ENCODE measurements around the gene HEPACAM2.

The HEPACAM2 gene

DNA sequence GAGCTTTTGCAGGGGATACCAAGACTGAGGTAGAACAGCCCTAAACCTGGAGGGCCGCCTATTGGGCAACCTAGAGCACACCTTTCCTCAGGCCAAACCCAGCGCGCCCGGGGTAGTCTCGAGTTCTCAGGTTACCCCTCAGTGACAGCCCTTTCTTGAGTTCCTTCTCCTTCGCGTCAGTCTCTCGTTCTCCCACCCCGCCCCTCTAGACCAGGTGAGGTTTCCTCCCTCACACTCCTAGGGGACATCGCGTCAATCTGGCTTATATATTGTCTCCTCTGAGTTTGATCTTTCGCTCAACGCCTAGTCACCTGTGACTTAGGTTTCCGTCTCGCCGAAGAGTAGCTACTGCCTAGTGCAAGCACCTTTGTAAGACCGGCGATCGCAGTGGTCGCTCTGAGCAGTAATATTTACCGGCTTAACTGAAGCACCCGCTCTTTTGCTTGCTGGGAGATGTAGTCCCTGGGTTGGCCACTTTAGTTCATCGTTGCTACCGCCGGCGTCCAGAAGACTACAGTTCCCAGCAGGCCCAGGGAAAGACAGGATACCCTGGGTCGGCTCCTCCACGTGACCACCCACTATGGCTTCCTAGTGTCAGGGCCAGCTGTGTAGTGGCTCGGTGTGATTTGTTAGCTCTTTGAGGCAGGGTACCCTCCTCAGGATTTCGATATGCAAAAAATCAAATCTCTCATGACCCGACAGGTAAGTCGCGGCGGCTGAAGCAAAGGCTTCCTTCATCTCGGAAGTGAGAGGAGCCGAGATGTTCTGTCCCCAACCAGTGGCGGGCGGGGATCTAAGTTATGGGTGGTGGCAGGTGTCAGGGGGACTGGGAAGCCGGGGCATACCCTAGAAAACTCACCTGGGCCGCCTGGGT, 5.8 kb upstream of the HEPACAM2 start, which contains the start of gene VPS50:
Gene VPS50 (plus strand): TSS at position 568 of the 874 bp plus-strand sequence. CDS start 102 bp downstream, at position 670.
- FAIRE-seq: peak; percentile 94
- DNase-seq (ENCODE audit: insufficient read length): peak; percentile 56
- TF ChIP-seq POLR2A (IDR thresholded peaks at IDR 0.05; ENCODE audit: low read depth, low read length) (peak; percentile 29; the same call in 1 of the 2 replicates), TAF1 (IDR thresholded peaks at IDR 0.05; ENCODE audit: borderline replicate concordance, low read depth, low read length) (no peak), POLR2AphosphoS5 (IDR thresholded peaks at IDR 0.05; ENCODE audit: low read depth, low read length) (peak; percentile 56; the same call in 1 of the 2 replicates)

DNA sequence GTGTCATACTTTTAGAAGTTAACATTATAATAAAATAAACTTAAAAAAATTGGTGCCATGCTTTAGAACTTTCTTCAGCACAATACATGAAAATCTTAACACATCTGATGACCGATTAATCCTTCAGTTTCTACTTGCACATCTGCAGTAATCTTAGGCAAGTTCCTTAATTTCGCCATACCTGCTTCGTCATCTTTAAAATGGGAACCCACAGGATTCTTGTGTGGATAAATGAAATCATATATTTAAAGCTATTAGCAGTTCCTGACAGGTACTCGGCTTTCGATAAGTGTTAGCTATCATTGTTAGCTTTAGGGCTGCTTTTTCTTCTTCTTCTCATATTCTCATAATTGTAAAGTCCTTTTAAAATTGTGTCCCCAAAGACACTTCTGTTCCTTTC, 5.0 kb upstream of the HEPACAM2 start:
- DNase-seq (ENCODE audit: insufficient read length): no peak
- TF ChIP-seq TAF1 (IDR thresholded peaks at IDR 0.05; ENCODE audit: borderline replicate concordance, low read depth, low read length) (no peak), POLR2A (IDR thresholded peaks at IDR 0.05; ENCODE audit: low read depth, low read length) (no peak), POLR2AphosphoS5 (IDR thresholded peaks at IDR 0.05; ENCODE audit: low read depth, low read length) (no peak)
- no peak for FAIRE-seq

DNA sequence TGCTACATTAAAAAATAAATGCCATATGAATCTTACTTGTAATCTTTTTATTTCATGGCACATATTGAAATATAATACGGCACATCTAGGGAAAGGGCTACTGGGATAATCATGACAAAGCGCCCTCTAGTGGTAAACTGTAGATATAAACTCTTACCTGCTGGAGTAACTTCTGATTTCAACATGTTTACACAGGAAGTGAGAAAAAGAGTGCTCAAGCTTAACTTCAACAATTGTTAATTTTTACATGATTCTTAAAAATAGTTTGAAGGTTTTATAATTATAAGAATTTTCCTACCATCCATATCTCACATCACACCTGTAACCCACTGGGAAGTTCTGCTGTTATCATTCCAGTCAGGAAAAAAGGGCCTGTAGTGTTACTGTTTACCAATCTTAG, 2.0 kb upstream of the HEPACAM2 start:
- no peak for DNase-seq (ENCODE audit: insufficient read length)
- peak; percentile 5 for FAIRE-seq
- TF ChIP-seq POLR2AphosphoS5 (IDR thresholded peaks at IDR 0.05; ENCODE audit: low read depth, low read length): no peak
- TF ChIP-seq TAF1 (IDR thresholded peaks at IDR 0.05; ENCODE audit: borderline replicate concordance, low read depth, low read length): no peak
- no peak for TF ChIP-seq POLR2A (IDR thresholded peaks at IDR 0.05; ENCODE audit: low read depth, low read length)

GRCh38 chr7:93219868-93220267, 6.4 kb downstream of the HEPACAM2 start:
- DNase-seq (ENCODE audit: insufficient read length): no peak
- TF ChIP-seq POLR2A (IDR thresholded peaks at IDR 0.05; ENCODE audit: low read depth, low read length): no peak
- no peak for TF ChIP-seq TAF1 (IDR thresholded peaks at IDR 0.05; ENCODE audit: borderline replicate concordance, low read depth, low read length)
- no peak for TF ChIP-seq POLR2AphosphoS5 (IDR thresholded peaks at IDR 0.05; ENCODE audit: low read depth, low read length)
- FAIRE-seq: no peak

DNA sequence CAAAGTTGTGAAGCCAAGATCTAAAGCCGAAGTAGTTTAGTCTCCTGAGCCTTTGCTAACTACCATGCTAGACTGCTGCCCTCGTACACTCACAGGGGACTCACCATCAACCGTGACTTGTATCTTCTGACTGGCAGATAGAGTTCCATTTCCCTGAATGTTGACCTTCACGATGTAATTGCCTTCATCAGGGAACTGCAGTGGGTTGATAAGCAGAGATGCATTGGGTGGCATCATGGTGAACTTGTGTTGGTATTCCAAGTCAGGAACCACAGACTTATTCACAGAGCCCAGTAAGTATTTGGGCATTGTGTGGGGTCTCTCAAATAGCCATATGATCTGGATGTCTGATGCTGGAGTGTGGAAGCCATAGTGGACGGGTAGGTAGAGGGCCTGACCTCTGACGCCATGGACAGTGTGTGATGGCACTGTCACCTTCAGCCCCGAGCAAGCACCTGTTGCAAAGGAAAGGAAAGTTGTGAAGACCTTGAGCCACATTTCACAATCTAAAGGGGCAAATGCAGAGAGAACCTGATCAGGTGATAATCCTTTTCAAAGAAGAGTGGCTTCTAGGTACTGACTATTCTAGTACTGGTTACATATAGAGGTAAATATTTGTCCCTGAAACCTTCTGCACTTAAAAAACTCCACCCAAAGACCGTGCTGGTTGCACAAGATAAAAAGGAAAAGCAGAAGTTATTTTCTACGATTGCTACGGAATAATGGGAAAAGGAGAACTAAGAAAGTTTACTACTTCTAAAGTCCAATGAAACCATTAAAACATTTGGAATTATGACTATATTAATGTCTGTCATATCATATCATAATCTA, 7.1 kb downstream of the HEPACAM2 start:
- DNase-seq (ENCODE audit: insufficient read length) (no peak), FAIRE-seq (no peak)
- TF ChIP-seq POLR2AphosphoS5 (IDR thresholded peaks at IDR 0.05; ENCODE audit: low read depth, low read length) (no peak), TAF1 (IDR thresholded peaks at IDR 0.05; ENCODE audit: borderline replicate concordance, low read depth, low read length) (no peak), POLR2A (IDR thresholded peaks at IDR 0.05; ENCODE audit: low read depth, low read length) (no peak)

DNA sequence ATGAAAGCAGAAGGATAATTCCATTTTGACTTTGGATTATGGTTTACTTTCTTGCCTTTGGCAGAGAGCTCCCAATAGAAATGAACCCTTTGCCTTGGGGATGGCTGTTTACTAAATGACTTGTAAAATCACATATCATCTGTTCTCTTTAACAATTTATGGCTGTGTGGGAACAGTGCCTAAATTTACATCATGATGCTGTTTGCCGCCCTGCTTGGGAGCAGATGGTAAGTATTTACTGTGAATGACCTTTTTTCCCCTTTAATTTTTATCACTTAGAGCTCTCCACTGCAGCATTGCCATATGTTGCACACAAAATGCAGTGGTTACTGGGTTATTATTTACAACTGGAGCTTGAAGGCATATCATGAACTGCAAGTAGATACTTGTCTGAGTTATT, 13.4 kb downstream of the HEPACAM2 start:
- FAIRE-seq: no peak
- DNase-seq (ENCODE audit: insufficient read length): no peak
- TF ChIP-seq POLR2AphosphoS5 (IDR thresholded peaks at IDR 0.05; ENCODE audit: low read depth, low read length) (no peak), TAF1 (IDR thresholded peaks at IDR 0.05; ENCODE audit: borderline replicate concordance, low read depth, low read length) (no peak), POLR2A (IDR thresholded peaks at IDR 0.05; ENCODE audit: low read depth, low read length) (no peak)

DNA sequence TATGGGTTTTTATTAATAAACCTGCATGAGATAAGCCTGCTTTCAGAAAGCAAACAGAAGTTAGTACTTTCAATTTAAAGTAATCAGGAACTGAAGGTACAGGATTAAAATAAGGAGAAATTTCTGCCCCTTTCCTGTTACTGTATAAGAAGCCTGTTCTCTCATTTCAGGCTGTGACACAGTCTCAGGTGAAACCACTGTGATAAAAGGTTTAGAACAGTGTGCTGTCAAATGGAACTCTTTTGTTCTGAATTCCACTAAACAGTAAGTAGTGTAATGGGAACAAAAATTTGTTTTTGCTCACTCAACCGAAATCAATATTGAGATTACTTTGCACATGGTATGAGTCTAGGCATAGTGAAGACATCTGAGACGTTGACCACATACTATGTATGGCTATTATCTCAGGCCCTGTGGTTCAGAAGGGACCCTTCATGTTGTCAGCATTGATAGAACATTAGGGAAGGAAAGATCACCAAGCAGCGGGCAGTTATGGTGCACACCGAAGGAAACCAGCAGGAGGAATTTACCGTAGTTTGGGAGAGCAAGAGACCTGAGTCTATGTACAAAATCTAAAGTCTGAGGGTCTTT, 14.9 kb downstream of the HEPACAM2 start:
- TF ChIP-seq TAF1 (IDR thresholded peaks at IDR 0.05; ENCODE audit: borderline replicate concordance, low read depth, low read length) (no peak), POLR2AphosphoS5 (IDR thresholded peaks at IDR 0.05; ENCODE audit: low read depth, low read length) (no peak), POLR2A (IDR thresholded peaks at IDR 0.05; ENCODE audit: low read depth, low read length) (no peak)
- FAIRE-seq: no peak
- DNase-seq (ENCODE audit: insufficient read length): no peak

DNA sequence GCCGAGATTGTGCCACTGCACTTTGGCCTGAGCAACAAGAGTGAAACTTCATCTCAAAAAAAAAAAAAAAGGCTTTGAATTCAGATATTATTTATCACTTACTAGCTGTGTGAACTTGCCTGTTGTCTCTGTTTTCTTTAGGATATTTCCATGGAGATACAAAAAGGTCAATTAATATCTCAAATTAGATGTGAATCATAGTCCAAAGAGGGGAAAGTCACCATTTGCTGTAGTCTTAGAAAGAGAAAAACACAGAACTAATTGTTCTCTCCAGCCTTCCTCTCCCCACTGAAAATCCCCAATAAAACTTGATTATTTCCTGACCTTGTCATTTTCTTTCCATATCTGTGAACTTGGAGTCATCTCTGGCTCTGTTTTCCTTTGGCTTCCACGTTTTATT, 21.2 kb downstream of the HEPACAM2 start:
- DNase-seq (ENCODE audit: insufficient read length) (no peak), FAIRE-seq (no peak)
- TF ChIP-seq POLR2A (IDR thresholded peaks at IDR 0.05; ENCODE audit: low read depth, low read length): no peak
- TF ChIP-seq POLR2AphosphoS5 (IDR thresholded peaks at IDR 0.05; ENCODE audit: low read depth, low read length): no peak
- TF ChIP-seq TAF1 (IDR thresholded peaks at IDR 0.05; ENCODE audit: borderline replicate concordance, low read depth, low read length): no peak

DNA sequence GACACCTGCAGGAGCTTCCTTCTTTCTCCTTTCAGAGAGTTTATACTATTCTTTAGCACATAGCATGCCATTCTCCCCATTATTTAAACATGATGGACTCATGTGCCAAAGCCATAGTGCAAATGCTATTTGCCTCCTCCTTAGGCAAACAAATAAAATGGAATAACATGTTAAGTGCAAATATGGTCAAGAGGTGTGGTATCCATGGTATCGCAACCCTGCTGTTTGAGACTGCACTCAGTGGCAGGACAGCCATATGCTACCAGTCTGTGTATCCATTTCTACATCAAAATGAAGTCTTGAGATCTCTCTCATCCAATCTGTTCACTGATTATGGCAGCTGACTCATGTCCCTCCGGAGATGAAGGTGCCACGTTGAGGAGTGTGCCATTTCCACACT, 22.8 kb downstream of the HEPACAM2 start:
- no peak for FAIRE-seq

DNA sequence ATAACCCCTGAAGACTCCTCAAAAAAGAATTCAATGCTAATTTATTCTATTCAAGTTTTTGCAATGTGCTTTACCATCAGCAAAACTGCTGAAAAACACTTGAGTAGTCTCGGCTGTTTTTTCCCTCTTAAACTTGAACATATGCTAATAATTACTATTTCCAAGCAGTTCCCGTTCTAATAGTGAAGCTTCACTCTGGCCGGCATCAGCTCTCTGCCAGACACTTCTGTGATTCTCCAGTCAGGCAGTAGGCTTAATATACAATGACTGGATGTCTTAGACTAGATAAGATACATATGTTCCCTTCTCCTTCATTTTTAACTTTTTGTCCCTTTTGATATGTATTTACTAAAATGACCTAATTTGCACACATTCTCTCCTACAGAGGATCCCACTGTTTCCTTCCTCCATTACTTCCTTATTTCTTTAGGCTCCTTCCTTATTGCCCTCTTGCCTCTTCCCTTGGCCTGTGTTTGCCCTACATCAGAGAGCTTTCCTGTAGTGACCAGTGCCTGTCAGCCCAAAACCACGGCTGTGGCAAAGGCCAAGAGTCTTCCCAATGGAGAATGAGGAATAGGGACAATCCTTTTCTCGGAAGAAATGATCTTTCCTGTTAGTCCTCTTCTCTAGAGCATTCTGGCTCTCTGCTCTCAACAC, 23.5 kb downstream of the HEPACAM2 start:
- DNase-seq (ENCODE audit: insufficient read length): no peak
- FAIRE-seq: no peak
- TF ChIP-seq TAF1 (IDR thresholded peaks at IDR 0.05; ENCODE audit: borderline replicate concordance, low read depth, low read length) (no peak), POLR2AphosphoS5 (IDR thresholded peaks at IDR 0.05; ENCODE audit: low read depth, low read length) (no peak), POLR2A (IDR thresholded peaks at IDR 0.05; ENCODE audit: low read depth, low read length) (no peak)

More for the DNA sequence above, 22.8 kb downstream of the HEPACAM2 start:
- TF ChIP-seq POLR2A (IDR thresholded peaks at IDR 0.05; ENCODE audit: low read depth, low read length) (no peak), POLR2AphosphoS5 (IDR thresholded peaks at IDR 0.05; ENCODE audit: low read depth, low read length) (no peak), TAF1 (IDR thresholded peaks at IDR 0.05; ENCODE audit: borderline replicate concordance, low read depth, low read length) (no peak)
- DNase-seq (ENCODE audit: insufficient read length): no peak

Measured in GM12892 (cell line).